ENCODE results near the gene FARP2.

FARP2 gene

GRCh38 chr2:241357531-241357930 is 1.4 kb downstream of the FARP2 start:
- Histone ChIP-seq H3K4me3 (ENCODE audit: low read depth, low read length) (peak overlapping the region; percentile 79), H3K4me1 (ENCODE audit: control insufficient read depth, insufficient read depth, low read length) (peaks cover 17% of the 10 kb centered on the region), H3K27ac (ENCODE audit: extremely low read depth, low read depth, low read length) (no peak overlapping the region), H3K36me3 (ENCODE audit: control insufficient read depth in 2 of 2, insufficient read depth in 1 of 2, low read length in 2 of 2) (peaks cover 9 to 28% of the 10 kb centered on the region in 2 experiments; a peak in 2 of 3 replicates), H3K9me3 (ENCODE audit: control insufficient read depth, insufficient read depth, low read depth, low read length) (no peaks in the 10 kb centered on the region)
- POLR2A ChIA-PET: no interaction called here
- no peak for TF ChIP-seq ZIC2 (tag by site-specific recombination; IDR thresholded peaks at IDR 0.05)
- TF ChIP-seq ZSCAN16 (tag by site-specific recombination; IDR thresholded peaks at IDR 0.05): no peak
- TF ChIP-seq ZNF600 (tag by site-specific recombination; IDR thresholded peaks at IDR 0.05): no peak
- no peak for TF ChIP-seq ZNF768 (tag by site-specific recombination; IDR thresholded peaks at IDR 0.05)
- no peak for TF ChIP-seq KLF1 (tag by site-specific recombination; IDR thresholded peaks at IDR 0.05)
- TF ChIP-seq, protein P1, sequence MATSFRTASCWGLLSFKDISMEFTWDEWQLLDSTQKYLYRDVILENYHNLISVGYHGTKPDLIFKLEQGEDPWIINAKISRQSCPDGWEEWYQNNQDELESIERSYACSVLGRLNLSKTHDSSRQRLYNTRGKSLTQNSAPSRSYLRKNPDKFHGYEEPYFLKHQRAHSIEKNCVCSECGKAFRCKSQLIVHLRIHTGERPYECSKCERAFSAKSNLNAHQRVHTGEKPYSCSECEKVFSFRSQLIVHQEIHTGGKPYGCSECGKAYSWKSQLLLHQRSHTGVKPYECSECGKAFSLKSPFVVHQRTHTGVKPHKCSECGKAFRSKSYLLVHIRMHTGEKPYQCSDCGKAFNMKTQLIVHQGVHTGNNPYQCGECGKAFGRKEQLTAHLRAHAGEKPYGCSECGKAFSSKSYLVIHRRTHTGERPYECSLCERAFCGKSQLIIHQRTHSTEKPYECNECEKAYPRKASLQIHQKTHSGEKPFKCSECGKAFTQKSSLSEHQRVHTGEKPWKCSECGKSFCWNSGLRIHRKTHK (tag by site-specific recombination; IDR thresholded peaks at IDR 0.05): no peak
- TF ChIP-seq HOXC10 (CRISPR knock-in tag; IDR thresholded peaks at IDR 0.05): no peak
- TF ChIP-seq ZNF221 (tag by site-specific recombination; IDR thresholded peaks at IDR 0.05; ENCODE audit: borderline replicate concordance): no peak
- no peak for TF ChIP-seq ZFP3 (tag by site-specific recombination; IDR thresholded peaks at IDR 0.05; ENCODE audit: low read depth)
- CTCF ChIA-PET: interaction anchor here (1.1 kb wide), 1 partner anchor 241 kb away, joined by 4 read pairs; no protein-coding TSS in a partner anchor

DNA sequence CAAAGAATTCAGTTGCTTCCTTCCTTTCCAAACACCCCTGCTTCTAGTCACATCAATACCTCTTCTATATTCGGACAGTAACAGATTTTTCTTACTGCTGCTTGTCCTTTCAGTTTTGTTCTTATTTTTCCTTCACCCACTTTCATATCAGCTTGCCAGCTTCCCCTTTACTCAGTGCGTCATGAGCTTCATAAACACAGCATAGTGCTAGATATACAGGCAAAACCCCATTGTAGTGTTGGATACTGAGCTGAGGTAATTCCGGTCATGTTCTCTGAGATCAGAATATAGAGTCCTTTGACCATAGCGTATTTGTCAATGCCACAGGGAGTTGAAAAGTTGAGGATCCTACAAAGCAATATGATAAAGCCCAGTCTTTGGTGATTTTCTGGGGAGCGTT is 2.4 kb downstream of the FARP2 start:
- peaks cover under 1 to 23% of the 10 kb centered on the region in 2 experiments; a peak in 2 of 3 replicates for H3K36me3 ChIP-seq (ENCODE audit: control insufficient read depth in 2 of 2, insufficient read depth in 1 of 2, low read length in 2 of 2)
- H3K9me3 ChIP-seq (ENCODE audit: control insufficient read depth, insufficient read depth, low read depth, low read length): no peaks in the 10 kb centered on the region
- ChIA-PET CTCF (interaction anchor here (0.6 to 1.2 kb wide), 6 partner anchors 34 to 507 kb away, joined by 3 to 4 read pairs (median 3); no protein-coding TSS in a partner anchor), POLR2A (interaction anchor here (1.0 kb wide), 1 partner anchor 28 kb away, joined by 3 read pairs; no protein-coding TSS in a partner anchor)
- H3K4me3 ChIP-seq (ENCODE audit: low read depth, low read length): no peak overlapping the region
- TF ChIP-seq ZNF350 (tag by site-specific recombination; IDR thresholded peaks at IDR 0.05): no peak
- no peak for TF ChIP-seq ZSCAN5A (tag by site-specific recombination; IDR thresholded peaks at IDR 0.05)
- no peak for TF ChIP-seq ZNF423 (tag by site-specific recombination; IDR thresholded peaks at IDR 0.05)
- TF ChIP-seq ZNF658 (tag by site-specific recombination; IDR thresholded peaks at IDR 0.05): no peak
- TF ChIP-seq ZNF514 (tag by site-specific recombination; IDR thresholded peaks at IDR 0.05): no peak
- no peak for TF ChIP-seq ZNF133 (tag by site-specific recombination; IDR thresholded peaks at IDR 0.05)
- TF ChIP-seq ZNF280D (tag by site-specific recombination; IDR thresholded peaks at IDR 0.05): no peak
- no peak overlapping the region for H3K27ac ChIP-seq (ENCODE audit: extremely low read depth, low read depth, low read length)
- peaks cover 17% of the 10 kb centered on the region for H3K4me1 ChIP-seq (ENCODE audit: control insufficient read depth, insufficient read depth, low read length)

All from HEK293 (cell line).